Measurements from ENCODE around the gene SUSD1. TPM values are rescaled to one million over a fixed set of nuclear protein-coding genes. Genes with fewer than 3 reads are reported as not detected.

The SUSD1 gene
- total RNA-seq: 1 to 10 TPM; 3.6 to 4.2 TPM
- 1 to 10 TPM; 7.3 to 8.4 TPM for polyA plus RNA-seq

GRCh38 chr9:112174965-112175795 lies at the start of gene SUSD1:
Gene SUSD1 (minus strand): TSS chr9:112175297. CDS start chr9:112175235, 62 bp downstream.
- intact Hi-C loops (cut with micrococcal nuclease): loop anchor here (1.0 to 10.0 kb wide), 5 partner anchors 48 to 540 kb away; partner anchors contain the start of genes INIP and PTBP3
- Histone ChIP-seq H3K4me3 (ENCODE audit: low read length in 2 of 2) (peak within 1 kb of the TSS; percentile 54 to 68), H3K27ac (ENCODE audit: low read depth, low read length) (peak within 1 kb of the TSS; percentile 33), H3K4me1 (ENCODE audit: insufficient read depth, low read length) (peaks cover 71% of the 10 kb centered on the region), H3K27me3 (ENCODE audit: insufficient read depth, low read length) (no peaks in the 10 kb centered on the region), H3K9me3 (ENCODE audit: control insufficient read depth in 1 of 2, low read length in 2 of 2) (no peaks in the 10 kb centered on the region), H3K36me3 (ENCODE audit: insufficient read depth, low read length) (no peaks in the 10 kb centered on the region)
- Mint-ChIP-seq H3K4me3 (peak within 1 kb of the TSS; percentile 88 to 96 (median 91)), H3K27me3 (no peaks in the 10 kb centered on the region), H3K9me3 (no peaks in the 10 kb centered on the region), H3K4me1 (peaks cover 53 to 86% (median 71%) of the 10 kb centered on the region in 4 donors), H3K36me3 (peaks cover 0 to 4% of the 10 kb centered on the region in 2 donors), H3K27ac (peak within 1 kb of the TSS; percentile 82 to 98 (median 95))
- POLR2A ChIA-PET (ENCODE audit: partially characterized antibody): interaction anchor here (0.8 to 4.3 kb wide), 10 partner anchors 9 to 692 kb away, joined by 3 to 45 read pairs (median 4); partner anchors contain the start of genes HSDL2 and PTBP3
- CTCF ChIA-PET (ENCODE audit: partially characterized antibody): interaction anchor here (1.4 to 2.4 kb wide), 4 partner anchors 10 to 78 kb away, joined by 6 to 11 read pairs (median 6); no protein-coding TSS in a partner anchor
- peak in 4 of 5 donors; percentile 33 to 55 (median 50) for DNase-seq

- H3K4me3 Mint-ChIP-seq: no peak overlapping the region
- POLR2A ChIA-PET (ENCODE audit: partially characterized antibody): interaction anchor here (1.3 kb wide), 1 partner anchor 48 kb away, joined by 4 read pairs; no protein-coding TSS in a partner anchor
- no peaks in the 10 kb centered on the region for H3K27me3 Mint-ChIP-seq
- Histone ChIP-seq H3K27me3 (ENCODE audit: insufficient read depth, low read length) (no peaks in the 10 kb centered on the region), H3K36me3 (ENCODE audit: insufficient read depth, low read length) (peaks cover 39% of the 10 kb centered on the region), H3K9me3 (ENCODE audit: control insufficient read depth in 1 of 2, low read length in 2 of 2) (no peaks in the 10 kb centered on the region), H3K27ac (ENCODE audit: low read depth, low read length) (no peak overlapping the region), H3K4me3 (ENCODE audit: low read length in 2 of 2) (no peak overlapping the region), H3K4me1 (ENCODE audit: insufficient read depth, low read length) (no peaks in the 10 kb centered on the region)
- no peak for DNase-seq
- peaks cover 8 to 15% (median 12%) of the 10 kb centered on the region in 4 donors for H3K4me1 Mint-ChIP-seq
- peaks cover 63 to 71% of the 10 kb centered on the region in 2 donors for H3K36me3 Mint-ChIP-seq
- intact Hi-C loops (cut with micrococcal nuclease): loop anchor here (5.0 kb wide), 2 partner anchors 108 to 127 kb away; partner anchors contain the start of gene PTBP3
- CTCF ChIA-PET (ENCODE audit: partially characterized antibody): interaction anchor here (0.5 to 1.6 kb wide), 2 partner anchors 18 to 126 kb away, joined by 3 to 4 read pairs; no protein-coding TSS in a partner anchor
- H3K9me3 Mint-ChIP-seq: no peaks in the 10 kb centered on the region
- H3K27ac Mint-ChIP-seq: peak overlapping the region in 6 of 7 donors; percentile 13 to 88 (median 34)
These were observed 49.5 kb upstream of the SUSD1 start for GRCh38 chr9:112224401-112225289.

GRCh38 chr9:112218908-112219307 lies 43.8 kb upstream of the SUSD1 start:
- peak overlapping the region in 7 of 8 donors; percentile 14 to 71 (median 50) for H3K4me3 Mint-ChIP-seq
- ChIA-PET POLR2A (ENCODE audit: partially characterized antibody) (interaction anchor here (1.0 to 1.3 kb wide), 2 partner anchors 38 to 115 kb away, joined by 4 read pairs; partner anchors contain the start of gene PTBP3), CTCF (ENCODE audit: partially characterized antibody) (interaction anchor here (0.6 kb wide), 1 partner anchor 106 kb away, joined by 3 read pairs; no protein-coding TSS in a partner anchor)
- peak overlapping the region; percentile 48 to 79 (median 73) for H3K27ac Mint-ChIP-seq
- H3K4me1 Mint-ChIP-seq: peaks cover 13 to 32% (median 23%) of the 10 kb centered on the region in 4 donors
- Histone ChIP-seq H3K27me3 (ENCODE audit: insufficient read depth, low read length) (no peaks in the 10 kb centered on the region), H3K9me3 (ENCODE audit: control insufficient read depth in 1 of 2, low read length in 2 of 2) (no peaks in the 10 kb centered on the region), H3K4me3 (ENCODE audit: low read length in 2 of 2) (no peak overlapping the region), H3K36me3 (ENCODE audit: insufficient read depth, low read length) (peaks cover 4% of the 10 kb centered on the region), H3K27ac (ENCODE audit: low read depth, low read length) (peak overlapping the region; percentile 11), H3K4me1 (ENCODE audit: insufficient read depth, low read length) (peaks cover 11% of the 10 kb centered on the region)
- intact Hi-C loops (cut with micrococcal nuclease): loop anchor here (10.0 kb wide), 1 partner anchor 64 kb away; no protein-coding TSS in a partner anchor
- H3K9me3 Mint-ChIP-seq: no peaks in the 10 kb centered on the region
- DNase-seq: peak in 1 of 5 donors; percentile 2
- peaks cover 56 to 61% of the 10 kb centered on the region in 2 donors for H3K36me3 Mint-ChIP-seq
- H3K27me3 Mint-ChIP-seq: no peaks in the 10 kb centered on the region

GRCh38 chr9:112212926-112213325 lies 37.8 kb upstream of the SUSD1 start:
- Mint-ChIP-seq H3K36me3 (peaks cover 71 to 75% of the 10 kb centered on the region in 2 donors), H3K4me1 (peaks cover 0 to 4% (median 2%) of the 10 kb centered on the region in 4 donors), H3K4me3 (no peak overlapping the region), H3K9me3 (peaks cover 2 to 19% (median 13%) of the 10 kb centered on the region in 8 donors), H3K27ac (no peak overlapping the region), H3K27me3 (no peaks in the 10 kb centered on the region)
- no peaks in the 10 kb centered on the region for H3K27me3 ChIP-seq (ENCODE audit: insufficient read depth, low read length)
- H3K27ac ChIP-seq (ENCODE audit: low read depth, low read length): no peak overlapping the region
- intact Hi-C loops (cut with micrococcal nuclease): loop anchor here (10.0 kb wide), 1 partner anchor 58 kb away; no protein-coding TSS in a partner anchor
- no peaks in the 10 kb centered on the region for H3K9me3 ChIP-seq (ENCODE audit: control insufficient read depth in 1 of 2, low read length in 2 of 2)
- no peaks in the 10 kb centered on the region for H3K4me1 ChIP-seq (ENCODE audit: insufficient read depth, low read length)
- ChIA-PET POLR2A (ENCODE audit: partially characterized antibody) (no interaction called here), CTCF (ENCODE audit: partially characterized antibody) (no interaction called here)
- peaks cover 14% of the 10 kb centered on the region for H3K36me3 ChIP-seq (ENCODE audit: insufficient read depth, low read length)
- H3K4me3 ChIP-seq (ENCODE audit: low read length in 2 of 2): no peak overlapping the region
- DNase-seq: no peak

GRCh38 chr9:112207451-112207850 lies 32.4 kb upstream of the SUSD1 start:
- Histone ChIP-seq H3K27ac (ENCODE audit: low read depth, low read length) (no peak overlapping the region), H3K4me3 (ENCODE audit: low read length in 2 of 2) (no peak overlapping the region), H3K4me1 (ENCODE audit: insufficient read depth, low read length) (no peaks in the 10 kb centered on the region), H3K36me3 (ENCODE audit: insufficient read depth, low read length) (peaks cover 14% of the 10 kb centered on the region), H3K27me3 (ENCODE audit: insufficient read depth, low read length) (no peaks in the 10 kb centered on the region), H3K9me3 (ENCODE audit: control insufficient read depth in 1 of 2, low read length in 2 of 2) (peaks cover 4 to 5% of the 10 kb centered on the region in 2 donors)
- Mint-ChIP-seq H3K36me3 (peaks cover 63 to 68% of the 10 kb centered on the region in 2 donors), H3K27ac (no peak overlapping the region), H3K4me3 (peak overlapping the region in 1 of 8 donors; percentile 46), H3K27me3 (no peaks in the 10 kb centered on the region), H3K9me3 (peaks cover 5 to 47% (median 20%) of the 10 kb centered on the region in 8 donors), H3K4me1 (peaks cover 0 to 2% (median 0%) of the 10 kb centered on the region in 4 donors)
- ChIA-PET POLR2A (ENCODE audit: partially characterized antibody) (no interaction called here), CTCF (ENCODE audit: partially characterized antibody) (no interaction called here)
- intact Hi-C loops (cut with micrococcal nuclease): no loop called here
- no peak for DNase-seq

GRCh38 chr9:112203536-112203935 lies 28.4 kb upstream of the SUSD1 start:
- H3K4me3 Mint-ChIP-seq: no peak overlapping the region
- intact Hi-C loops (cut with micrococcal nuclease): no loop called here
- Histone ChIP-seq H3K27me3 (ENCODE audit: insufficient read depth, low read length) (no peaks in the 10 kb centered on the region), H3K9me3 (ENCODE audit: control insufficient read depth in 1 of 2, low read length in 2 of 2) (peaks cover 4 to 5% of the 10 kb centered on the region in 2 donors), H3K27ac (ENCODE audit: low read depth, low read length) (no peak overlapping the region), H3K36me3 (ENCODE audit: insufficient read depth, low read length) (peaks cover 5% of the 10 kb centered on the region), H3K4me3 (ENCODE audit: low read length in 2 of 2) (no peak overlapping the region), H3K4me1 (ENCODE audit: insufficient read depth, low read length) (no peaks in the 10 kb centered on the region)
- H3K27me3 Mint-ChIP-seq: no peaks in the 10 kb centered on the region
- DNase-seq: no peak
- CTCF ChIA-PET (ENCODE audit: partially characterized antibody): no interaction called here
- H3K27ac Mint-ChIP-seq: no peak overlapping the region
- POLR2A ChIA-PET (ENCODE audit: partially characterized antibody): no interaction called here
- H3K4me1 Mint-ChIP-seq: peaks cover 0 to 3% (median 2%) of the 10 kb centered on the region in 4 donors
- H3K9me3 Mint-ChIP-seq: peaks cover 5 to 38% (median 14%) of the 10 kb centered on the region in 8 donors
- H3K36me3 Mint-ChIP-seq: peaks cover 34 to 36% of the 10 kb centered on the region in 2 donors

Measured in CD4-positive, alpha-beta memory T cell (primary cell).